SKM-1 (cell line): Measurements from ENCODE around the gene PRDM5.

Experiments
- DNase-seq: peaks from one replicate; lab custom pipeline; 2025; ENCODE audit not compliant: unreplicated experiment; lab: John Stamatoyannopoulos, UW

Gene PRDM5

GRCh38 chr4:120922381-120923206 lies at the start of gene PRDM5:
Gene PRDM5 (minus strand): TSS chr4:120922726. CDS start chr4:120922608, 118 bp downstream.
- no peak for DNase-seq

DNA sequence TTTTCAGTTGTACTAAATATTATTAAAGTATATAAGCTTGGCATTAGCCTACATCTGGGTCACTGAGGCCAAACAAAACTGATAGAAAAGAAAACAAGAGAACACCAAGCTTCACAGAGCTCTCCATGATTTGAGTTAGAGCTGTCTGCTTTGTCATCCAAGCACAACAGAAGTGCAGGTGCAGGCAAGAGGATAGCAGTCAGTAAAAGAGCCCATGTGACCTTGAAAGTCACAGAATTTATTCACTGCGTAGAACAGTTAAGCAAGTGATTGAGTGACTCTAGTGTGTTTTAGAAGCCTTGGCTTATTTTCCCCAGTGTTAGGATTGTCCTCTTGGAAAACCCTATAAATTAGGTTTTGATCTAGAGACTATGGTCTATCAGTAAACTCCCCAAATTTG lies 49.4 kb upstream of the PRDM5 start:
- no peak for DNase-seq

DNA sequence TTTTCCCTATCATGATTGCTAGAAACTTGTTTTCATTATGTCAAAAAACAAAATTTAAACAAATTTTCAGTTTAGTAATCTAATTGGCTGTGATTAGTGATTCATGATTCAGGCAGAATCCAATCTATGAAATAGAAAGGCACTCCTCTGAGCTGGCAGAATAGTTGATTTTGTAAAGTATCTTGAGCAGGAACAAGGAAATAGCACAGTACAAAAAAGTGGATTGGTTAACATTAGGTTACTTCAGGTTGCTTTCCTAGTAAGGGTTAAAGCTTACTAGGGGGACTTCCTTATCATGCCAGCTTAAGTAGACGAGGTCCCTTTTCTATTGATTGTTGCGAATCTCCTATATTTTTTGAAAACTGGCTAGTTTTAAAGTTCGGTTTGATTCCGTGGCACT lies 43.4 kb upstream of the PRDM5 start:
- DNase-seq = no peak

DNA sequence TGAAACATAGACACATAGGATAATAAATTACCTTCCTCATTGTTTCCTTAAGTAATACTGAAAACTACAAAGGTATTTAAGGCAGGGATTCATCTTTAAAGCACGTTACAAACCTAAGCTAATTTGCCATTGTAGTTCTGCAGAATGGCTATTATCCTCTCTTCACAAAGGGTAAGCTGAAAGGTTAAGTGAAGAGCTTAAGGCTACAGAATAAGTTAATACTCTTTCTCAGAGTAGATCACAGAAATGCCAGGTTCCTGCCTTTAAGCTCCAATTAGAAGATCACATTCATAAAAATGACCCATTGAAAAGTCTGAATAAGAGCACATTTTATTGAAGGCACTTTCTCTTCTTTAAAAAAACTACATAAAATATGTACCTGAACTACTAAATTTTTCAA lies 42.1 kb upstream of the PRDM5 start:
- DNase-seq = no peak

GRCh38 chr4:120963449-120963848 lies 40.9 kb upstream of the PRDM5 start:
- DNase-seq = no peak

- DNase-seq = no peak
Measured at GRCh38 chr4:120960656-120961267, 38.2 kb upstream of the PRDM5 start.

DNA sequence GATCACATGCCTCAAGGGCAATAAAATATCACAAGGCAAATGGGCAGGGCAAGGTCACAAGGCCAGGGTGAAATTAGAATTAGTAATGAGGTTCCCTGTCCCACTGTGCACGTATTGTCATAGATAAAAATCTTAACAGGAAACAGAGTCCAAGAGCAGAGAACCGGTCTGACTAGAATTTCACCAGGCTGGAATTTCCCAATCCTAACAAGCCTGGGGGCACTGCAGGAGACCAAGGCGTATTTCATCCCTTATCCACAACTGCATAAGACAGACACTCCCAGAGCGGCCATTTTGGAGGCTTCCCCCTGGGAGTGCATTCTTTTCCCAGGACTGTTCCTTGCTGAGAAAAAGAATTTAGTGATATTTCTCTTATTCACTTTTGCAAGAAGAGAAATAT lies 25.9 kb upstream of the PRDM5 start:
- DNase-seq = no peak

- DNase-seq = no peak
Measured at GRCh38 chr4:120942776-120943175, 20.2 kb upstream of the PRDM5 start.

GRCh38 chr4:120940547-120940946 lies 18.0 kb upstream of the PRDM5 start:
- DNase-seq = no peak

GRCh38 chr4:120939693-120940092 lies 17.2 kb upstream of the PRDM5 start:
- no peak for DNase-seq

DNA sequence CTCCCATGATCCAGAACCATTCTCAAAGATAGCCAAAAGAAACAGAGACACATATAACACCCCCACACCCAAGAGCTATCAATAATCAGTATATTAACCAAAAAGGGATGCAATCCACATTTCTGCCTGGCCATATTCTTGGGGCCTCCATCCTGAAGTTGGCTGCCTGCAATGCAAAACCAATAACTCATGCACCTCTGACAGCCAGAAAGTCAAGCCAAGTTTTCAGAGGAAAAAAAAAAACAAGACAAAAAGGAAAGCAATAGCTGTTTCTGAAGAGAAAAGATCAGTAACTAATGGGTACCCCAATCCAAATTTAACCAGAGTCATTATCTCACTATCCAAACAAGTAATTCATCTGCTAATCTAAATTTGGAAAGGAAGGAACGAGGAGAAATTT lies 7.3 kb upstream of the PRDM5 start:
- no peak for DNase-seq

DNA sequence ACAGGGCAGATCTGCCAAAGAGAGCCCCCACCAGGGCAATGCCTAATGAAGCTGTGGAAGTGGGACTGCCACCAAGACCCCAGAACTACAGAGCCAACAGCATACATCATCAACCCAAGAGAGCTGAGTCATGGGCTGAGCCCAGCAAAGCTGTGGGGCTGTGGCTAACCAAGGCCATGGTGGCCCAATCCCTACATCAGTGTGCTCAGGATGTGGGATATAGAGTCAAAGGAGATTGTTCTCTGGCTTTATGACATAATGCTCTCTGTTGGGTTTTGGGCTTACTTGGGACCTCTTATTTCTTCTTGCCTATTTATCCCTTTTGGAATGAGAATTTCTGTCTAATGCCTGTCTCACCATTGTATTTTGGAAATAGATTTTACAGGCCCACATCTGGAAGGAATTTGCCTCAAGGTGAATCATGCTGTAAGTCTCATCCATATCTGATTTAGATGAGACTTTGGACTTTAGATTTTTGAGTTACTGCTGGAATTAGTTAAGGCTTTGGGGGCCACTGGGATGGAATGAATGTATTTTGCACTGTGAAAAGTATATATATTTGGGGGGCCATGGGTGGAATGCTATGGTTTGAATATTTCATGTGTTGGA lies 5.4 kb upstream of the PRDM5 start:
- no peak for DNase-seq

DNA sequence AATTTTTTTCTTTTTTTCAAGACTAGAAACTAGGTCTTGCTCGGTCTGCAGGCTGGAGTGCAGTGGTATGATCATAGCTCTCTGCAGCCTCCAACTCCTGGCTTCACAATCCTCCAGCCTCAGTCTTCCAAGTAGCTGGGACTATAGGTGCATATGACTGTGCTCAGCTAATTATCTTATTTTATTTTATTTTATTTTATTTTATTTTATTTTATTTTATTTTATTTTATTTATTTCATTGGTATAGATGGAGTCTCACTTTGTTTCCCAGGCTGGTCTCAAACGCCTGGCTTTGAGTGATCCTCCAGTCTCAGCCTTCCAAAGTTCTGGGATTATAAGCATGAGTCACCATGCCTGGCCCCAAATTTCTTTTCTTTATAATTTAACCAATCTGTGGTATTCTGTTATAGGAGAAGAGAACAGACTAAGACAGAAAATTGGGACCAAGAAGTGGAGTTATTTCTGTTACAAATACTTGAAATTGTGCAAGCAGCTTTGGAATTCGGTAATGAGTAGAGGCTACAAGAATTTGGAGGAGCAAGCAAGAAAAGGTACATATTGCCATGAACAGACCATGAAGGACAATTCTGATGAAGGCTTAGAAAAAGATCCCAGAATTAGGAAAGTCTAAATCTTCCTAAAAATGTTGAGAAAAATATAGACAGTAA lies 4.0 kb upstream of the PRDM5 start:
- no peak for DNase-seq

DNA sequence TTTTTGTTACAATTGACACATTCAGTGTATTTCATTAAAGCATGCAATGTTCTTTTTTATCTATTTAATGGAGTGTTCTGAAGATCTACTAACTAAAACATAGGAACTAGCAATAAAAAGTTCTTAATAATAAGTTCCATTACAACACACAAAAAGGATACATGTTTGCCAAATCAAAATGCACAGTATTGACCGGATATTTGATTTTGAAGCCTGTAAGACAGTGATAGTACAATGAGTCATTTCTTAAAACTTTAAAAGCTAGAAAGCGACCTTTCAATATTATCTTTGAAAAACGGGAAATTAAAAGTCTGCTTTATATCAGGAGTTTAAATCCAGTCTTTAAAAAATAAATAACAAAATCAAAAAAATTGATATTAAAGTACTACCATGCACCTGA lies 2.4 kb upstream of the PRDM5 start:
- no peak for DNase-seq

GRCh38 chr4:120923207-120923522 lies 639 bp upstream of the PRDM5 start:
- DNase-seq = no peak

DNA sequence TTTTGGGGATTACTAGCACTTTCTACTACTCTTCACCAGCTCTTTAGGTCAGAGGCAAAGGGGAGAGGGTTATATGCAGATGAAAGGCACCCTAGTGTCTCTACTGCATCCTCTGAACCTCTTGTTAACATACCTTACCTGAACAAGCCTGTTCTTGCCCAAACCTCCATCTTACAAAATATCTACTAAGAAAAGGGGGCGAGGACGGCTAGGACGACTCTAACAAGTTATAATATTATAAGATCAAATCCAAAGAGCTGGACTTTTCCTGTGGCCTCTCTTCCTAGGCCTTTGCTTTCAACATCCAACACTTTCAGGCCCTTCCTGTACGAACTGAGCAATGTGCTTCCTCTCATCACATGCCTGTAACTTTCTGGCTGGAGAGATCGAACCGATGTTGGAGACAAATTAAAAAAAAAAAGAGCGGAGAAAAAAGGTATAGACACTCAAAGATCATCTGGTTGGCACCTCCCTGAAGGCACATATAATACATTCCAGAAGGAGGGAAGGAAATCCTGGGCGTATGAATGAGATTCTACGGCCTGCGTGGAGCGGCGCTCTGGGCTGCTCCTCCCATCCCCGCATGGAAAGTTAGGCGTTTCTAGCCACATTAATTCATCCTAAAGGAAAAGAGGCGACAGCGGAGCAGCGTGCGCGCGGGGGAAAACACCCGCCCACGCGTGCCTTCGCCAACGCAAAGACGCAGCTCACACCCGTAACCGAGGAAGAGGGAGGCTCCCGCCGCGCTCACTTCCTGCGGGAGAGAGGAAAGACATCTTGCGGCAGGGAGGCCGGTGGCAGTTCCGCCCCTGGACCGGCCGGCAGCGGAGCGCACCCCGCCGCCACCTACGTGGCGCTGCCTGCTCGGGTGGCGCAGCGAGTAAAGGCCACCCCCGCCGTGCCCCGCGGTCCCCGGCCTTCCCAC lies 808 bp downstream of the PRDM5 start:
- DNase-seq = peak; percentile 17

- no peak for DNase-seq
Measured at GRCh38 chr4:120920666-120921065, 1.9 kb downstream of the PRDM5 start.

GRCh38 chr4:120919358-120919757 lies 3.2 kb downstream of the PRDM5 start:
- DNase-seq = no peak

DNA sequence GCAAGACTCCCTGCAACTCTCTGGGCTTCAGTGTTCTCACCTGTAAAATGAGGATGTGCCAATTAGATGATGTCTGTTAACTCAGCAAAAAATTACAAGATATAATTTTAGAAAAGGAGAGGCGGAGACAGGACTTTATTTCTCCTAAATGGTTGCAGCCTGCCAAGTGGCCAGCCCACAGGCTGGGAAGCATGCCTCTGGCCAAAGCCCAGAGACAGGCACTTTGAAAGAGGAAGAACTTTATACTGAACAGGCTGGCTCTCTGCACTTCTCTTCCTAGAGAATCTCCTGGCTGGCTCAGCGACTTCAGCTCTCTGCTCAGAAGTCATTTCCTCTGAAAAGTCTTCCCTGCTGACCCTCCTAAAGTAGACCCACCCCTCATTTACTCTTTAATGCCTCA lies 3.7 kb downstream of the PRDM5 start:
- DNase-seq = no peak

GRCh38 chr4:120918092-120918491 lies 4.4 kb downstream of the PRDM5 start:
- DNase-seq = no peak

GRCh38 chr4:120916937-120917336 lies 5.6 kb downstream of the PRDM5 start:
- DNase-seq = no peak
